ENCODE data around the gene DDX52.

DDX52 gene

DNA sequence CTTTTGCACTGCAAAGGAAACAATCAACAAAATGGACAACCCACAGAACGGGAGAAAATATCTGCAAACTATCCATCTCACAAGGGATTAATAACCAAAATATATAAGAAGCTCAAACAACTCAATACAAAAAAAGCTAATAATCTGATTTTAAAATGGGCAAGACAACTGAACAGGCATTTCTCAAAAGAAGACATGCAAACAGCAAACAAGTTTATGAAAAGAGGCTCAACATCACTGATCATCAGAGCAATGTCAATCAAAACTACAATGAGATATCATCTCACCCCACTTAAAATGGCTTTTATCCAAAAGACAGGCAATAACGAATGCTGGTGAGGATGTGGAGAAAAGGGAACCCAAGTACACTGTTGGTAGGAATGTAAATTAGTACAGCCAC is 68.8 kb downstream of the DDX52 start:
- no peak for DNase-seq

DNA sequence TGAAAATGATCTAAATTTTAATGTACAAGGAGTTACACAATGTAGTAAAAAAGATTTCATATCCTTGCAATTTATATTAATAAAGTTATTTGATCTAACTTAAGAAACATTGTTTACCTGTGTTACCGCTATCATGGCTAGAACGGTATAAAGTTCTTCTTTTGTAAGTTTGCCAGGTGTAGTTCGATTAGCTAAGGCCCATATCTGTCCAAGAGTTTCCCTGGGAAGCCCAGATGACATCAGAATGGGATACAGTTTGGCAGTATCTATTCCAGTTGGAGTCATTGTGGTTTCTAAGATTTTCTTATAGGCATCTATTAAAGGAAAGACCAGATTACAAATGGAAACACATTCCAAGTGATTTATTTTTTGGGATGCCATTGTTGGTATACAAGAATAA is 71.6 kb downstream of the DDX52 start:
- DNase-seq = no peak

DNA sequence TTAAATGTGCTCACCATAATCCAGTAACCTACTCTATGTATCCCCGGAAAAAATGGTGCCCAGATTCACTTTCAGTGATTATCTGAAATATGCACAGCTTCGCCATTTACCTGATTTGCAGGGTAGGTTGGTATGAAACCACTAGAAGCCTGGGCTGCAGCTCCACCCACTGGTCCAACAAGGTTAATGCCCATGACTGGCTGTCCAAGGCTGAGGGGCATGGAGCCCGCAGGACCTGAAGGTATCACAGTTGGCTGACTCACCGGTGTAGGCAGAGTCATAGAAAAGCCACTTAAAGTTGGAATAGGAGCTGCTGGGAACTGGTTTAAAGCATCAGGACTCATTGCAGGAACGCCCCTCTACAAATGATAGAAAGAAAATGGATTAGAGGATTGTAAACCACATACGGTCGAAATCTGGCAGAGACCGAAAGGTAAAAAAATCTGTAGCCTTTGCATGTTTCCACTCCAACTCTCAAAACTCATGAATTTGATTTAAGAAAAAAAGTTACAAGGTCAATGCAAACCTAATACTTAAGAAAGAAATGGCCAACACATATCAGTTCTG is 72.6 kb downstream of the DDX52 start:
- DNase-seq = peak; percentile 26 to 47

DNA sequence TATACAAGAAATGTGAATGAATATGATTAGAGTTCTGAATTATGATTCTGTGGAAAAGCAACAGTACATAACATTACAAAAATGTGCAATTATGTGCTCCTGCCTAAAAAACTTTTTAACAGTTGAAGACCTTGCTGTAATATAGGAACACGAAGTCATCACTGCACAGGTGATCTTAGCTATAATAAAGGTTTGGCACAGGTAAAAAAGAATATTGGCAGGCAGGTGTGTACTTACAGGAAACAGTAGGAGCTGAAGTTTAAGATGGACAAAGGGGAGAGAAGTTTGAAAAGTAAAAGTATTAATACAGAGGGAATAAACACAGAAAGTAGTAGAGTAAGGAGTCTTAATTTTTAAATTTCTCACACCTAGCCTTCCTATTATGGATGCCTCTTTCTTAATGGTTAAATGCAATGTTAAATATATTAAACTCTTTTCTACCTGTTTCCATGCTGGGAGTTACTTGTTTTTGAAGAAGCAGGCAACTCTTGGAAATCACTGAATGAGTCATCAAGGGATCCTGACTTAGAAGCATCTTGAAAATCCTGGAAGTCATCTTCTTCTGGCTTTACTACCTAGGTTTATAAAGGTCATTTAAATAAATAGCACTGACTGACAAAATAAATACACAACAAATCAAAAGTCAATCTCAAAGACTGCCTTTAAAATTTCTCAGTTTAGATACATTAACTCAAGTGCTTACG is 74.7 kb downstream of the DDX52 start:
- no peak for DNase-seq

DNA sequence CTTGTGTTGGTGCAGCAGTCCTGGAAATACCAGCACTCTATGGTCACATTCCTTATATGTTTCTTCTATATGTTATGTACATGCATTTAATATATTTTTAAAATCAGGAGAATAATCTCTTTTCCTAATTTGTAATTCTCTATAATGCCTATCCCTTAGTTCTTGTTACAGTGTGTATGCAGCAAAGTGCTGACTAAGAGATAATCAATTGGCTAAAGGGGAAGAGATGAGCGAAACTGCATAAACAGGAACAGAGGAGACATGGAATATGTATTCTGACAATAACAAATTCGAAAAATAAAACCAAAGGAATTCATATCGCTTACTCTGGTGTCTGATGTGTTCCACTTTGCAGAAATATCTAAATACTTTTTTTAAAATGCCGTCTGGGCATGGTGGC is 75.7 kb downstream of the DDX52 start:
- no peak for DNase-seq

DNA sequence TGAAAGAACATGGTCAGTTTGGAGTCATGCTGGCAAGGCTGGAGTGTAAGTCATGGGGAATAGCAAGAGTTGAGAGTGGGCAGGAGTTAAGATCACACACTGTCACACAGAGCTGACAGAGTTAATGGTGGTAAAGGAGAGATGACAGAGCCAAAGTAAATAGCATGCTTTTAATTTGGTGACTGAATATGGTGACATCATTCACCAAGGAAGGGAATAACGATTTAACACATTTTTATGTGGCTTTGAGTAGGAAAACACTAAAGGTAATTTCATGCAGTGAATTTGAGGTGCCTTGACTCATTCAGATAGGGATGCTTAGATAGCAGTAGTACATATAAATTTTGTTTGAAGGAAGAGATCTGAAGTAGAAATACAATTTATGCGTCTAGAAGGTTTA is 76.1 kb downstream of the DDX52 start:
- no peak for DNase-seq

DNA sequence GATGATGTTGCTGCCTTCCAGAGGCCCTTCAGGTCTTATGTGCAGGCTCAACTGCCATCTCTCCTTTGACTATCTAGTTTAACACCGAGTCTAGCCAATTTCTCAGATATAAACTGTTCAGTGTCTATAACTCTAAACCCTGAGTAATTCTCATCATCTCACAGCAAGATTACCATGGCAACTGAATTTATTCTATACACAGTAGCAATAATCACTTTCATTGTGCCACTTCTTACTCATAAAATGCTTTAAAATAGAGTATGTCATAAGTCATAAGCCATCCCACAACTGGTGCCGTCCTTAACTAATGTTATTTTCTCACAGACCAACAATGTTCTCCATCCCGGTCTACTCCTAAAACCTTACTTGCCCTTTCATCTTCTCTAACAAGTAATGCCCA is 79.0 kb downstream of the DDX52 start:
- DNase-seq = no peak

DNA sequence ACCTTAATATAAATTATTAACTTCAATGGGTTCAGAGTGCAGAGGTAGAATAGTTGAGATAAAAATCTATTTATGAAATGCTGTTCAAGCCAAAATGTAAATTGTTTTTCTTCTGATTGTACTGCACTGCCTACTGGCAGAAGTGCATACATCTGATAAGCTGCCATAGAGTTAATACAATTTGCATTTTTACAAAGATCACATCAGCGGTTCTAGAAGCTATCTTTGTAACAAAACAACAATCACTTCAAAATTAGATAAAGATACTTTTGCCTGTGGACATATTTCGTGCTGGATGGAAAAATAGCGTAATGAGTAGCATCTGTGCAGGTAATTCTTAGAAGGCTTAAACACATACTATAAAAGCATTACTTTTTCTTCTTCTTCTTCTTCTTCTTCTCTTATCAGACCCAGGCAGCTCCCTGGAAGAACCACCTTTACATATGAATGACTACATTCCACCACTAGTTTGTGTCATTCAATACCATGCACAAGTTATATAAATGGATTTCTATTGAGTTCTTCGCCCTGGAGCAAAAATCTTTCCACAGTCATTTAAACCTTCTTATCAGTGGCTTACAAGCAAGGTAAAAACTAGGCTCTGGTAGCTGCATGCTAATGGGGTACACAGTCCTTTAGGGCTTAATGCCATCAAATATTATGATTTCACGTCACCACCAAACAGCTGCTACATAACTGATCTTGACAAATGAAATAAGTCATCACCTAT is 81.1 kb downstream of the DDX52 start:
- DNase-seq = no peak
